Activated effector memory CD4-positive, alpha-beta T cell treated with anti-CD3 and anti-CD28 coated beads, Interleukin-2, amount 50 U/mL, for 16 hours (primary cell): Measurements from ENCODE around the gene DDX54.
A peak's percentile ranks its signal among the peaks of the same experiment; 100 is the strongest.
"Not testable (repeated sequence)": the region's sequence is repeated elsewhere in the genome, so short reads cannot be mapped to it uniquely, and the experiment has no call there.

Source experiments
- DNase-seq: peaks from one replicate; pipeline ENCODE4 v3.0.0-alpha.2; 2020

Gene DDX54

DNA sequence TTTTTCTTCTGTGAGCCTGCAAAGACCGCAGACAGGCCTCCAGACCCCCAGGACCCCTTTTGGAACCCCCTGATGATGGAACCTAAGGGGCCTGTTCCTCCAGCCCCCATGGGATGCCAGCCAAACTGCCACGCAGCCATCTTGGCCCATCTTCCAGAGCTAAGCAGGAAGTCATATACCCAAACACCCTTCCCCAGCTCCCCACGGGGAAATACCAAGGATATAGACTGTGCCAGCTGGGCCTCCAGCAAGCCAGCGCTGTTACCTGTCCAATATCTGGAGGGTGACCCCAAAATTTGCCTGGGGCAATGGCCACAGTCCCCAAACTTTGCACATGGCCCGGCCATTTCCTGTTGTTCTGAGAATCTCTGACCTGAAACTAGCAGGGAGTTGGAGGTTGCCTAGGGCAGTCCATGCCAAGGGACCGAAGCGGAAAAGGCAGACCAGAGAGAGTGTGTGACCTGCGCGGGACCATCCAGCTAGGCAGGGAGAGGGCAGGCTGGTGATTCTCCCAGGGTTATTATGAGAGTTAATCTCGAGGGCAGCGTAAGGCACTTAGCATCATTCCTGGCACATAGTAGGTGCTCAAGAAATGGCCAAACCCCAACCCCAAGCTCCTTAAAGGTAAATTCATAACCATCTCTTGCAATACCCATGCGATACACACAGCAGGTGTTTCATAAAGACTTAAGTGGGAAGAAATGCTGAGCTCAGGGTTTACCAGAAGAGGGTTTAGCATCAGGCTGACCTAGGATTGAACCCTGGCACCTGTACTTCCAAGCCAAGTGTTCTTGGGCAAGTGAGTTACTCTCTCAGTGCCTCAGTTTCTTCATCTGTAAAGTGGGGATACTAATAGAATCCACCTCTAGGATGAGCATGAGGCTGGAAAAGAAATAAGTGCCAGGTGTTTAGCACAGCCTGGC, 47.2 kb downstream of the DDX54 start:
- no peak for DNase-seq

DNA sequence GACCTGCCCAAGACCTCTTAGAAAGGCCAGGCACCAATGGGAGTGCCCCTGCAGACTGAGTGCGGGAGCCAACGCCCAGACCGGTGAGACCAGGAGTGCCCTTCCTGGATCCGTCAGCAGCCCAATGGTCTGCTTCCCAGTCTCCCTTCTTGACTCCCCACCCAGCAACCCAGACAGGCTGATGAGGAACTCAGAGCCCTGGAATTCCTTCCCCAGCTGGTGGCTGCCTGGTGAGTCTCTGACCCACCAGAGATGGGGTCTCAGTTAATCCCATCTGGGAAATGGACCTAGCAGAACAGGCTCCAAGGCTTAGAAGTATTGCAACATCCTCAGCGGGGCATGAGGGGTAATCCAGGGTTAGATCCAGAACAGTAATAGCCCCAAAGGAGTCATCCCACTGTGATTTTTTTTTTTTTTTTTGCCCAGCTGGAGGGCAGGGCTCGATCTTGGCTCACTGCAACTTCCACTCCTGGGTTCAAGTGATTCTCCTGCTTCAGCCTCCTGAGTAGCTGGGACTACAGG, 48.2 kb downstream of the DDX54 start:
- no peak for DNase-seq

- DNase-seq: peak; percentile 79
These were observed 48.9 kb downstream of the DDX54 start for GRCh38 chr12:113136128-113136989.

DNA sequence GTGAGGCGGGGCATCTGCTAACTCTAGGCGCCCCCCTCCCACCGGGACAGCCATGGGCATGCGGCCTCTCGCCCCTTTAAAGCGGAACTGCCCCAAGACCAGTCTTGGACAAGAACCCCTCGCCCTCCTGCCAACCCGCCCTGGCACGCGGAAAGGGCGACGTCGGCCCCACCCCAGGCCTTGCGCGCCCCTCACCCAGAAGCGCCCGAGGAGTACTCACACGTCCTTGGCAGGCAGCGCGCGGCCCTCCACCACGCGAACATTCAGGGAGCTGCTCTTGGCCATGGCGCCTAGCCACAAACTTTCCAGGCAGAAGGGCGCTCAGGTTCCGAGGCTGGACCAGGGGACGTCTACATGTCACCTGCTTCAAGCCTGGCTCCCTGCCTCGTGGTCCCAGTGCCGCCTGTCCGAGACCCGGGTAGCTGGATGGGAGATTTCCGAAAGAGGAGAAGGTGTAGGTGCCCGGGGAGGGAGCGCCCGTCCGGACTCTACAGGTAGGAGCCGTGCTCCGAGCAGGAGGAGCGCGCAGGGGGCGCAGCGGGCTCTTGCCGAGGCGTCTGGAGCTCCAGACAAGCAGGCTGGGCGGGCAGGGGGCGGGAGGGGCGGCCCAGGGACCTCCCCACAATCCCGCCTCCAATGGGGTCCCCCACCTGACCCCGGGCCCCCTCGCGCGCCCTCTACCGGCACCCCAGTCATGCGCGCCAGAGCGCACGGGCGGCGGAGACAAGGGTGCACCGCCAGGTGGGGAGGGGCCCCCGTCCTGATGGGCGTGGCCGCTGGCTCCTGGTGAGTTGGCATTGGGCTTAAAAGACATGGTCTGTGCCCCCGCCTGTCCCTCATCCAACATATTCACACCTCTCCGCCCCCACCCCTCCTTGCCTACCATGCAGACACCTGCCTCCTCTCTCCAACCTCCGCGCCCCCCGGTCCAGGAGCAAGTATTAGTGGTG, 49.8 kb downstream of the DDX54 start, which contains the start of gene RASAL1:
Gene RASAL1 (minus strand): TSS at position 584 of the 950 bp plus-strand sequence. CDS start 299 bp downstream, at position 285.
- peak; percentile 90 for DNase-seq

DNA sequence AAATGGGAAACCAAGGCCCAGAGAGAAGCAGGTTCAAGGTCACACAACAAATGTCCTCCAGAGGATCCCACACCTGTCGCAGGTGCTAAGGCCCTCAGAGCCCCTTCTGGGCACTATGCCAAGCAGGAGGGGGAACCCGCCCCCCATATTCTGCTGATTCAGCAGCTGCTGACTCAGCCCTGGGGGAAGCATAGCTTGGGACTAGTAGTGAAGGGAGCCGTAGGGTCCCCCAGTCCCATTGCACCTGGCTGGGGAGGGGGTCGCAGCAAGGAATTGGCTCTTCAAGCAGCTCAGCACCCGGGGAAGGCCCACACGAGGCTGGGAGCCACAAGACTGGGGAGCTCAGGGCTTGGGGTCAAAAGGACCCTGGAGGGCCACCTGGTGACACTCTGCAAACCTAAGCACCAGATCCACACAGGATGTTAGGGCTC, 50.7 kb downstream of the DDX54 start:
- no peak for DNase-seq

DNA sequence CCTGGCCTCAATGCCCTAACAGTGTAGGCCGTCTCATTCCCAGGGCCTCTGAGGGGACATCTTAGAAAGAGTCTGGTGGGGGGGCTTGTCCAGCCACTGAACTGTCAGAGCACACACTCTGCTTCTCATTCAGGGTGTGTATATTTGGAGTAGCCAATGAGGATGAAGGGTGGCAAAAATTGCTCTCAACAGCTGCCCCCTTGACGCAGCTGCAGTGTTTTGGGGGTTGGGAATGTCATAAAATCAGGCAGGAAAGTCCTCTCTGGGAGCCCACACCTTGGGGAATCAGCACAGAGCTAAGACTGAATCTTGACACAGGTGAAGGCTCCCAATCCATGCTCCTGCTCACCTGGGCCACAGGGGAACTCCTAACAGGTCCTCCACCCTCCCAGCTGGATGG, 51.2 kb downstream of the DDX54 start:
- DNase-seq: no peak

DNA sequence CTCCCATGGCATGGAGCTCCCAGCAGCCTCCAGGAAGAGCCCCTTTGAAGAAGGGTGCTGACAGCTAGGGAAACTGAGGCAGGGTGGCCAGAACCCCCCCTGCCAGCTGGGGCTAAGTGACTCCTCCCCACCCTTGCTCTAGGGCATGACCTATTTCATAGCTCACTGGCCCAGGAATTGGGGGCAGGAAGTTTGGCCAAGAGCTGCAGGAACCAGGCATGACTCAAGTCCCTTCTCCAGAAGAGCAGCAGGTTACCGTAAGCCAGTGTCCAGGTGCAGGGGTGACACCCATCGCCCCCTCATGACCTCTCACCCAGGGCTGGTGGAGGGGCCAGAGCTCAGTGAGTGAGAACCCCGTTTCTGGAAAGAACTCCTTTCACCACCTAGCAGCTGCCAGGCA, 51.6 kb downstream of the DDX54 start:
- DNase-seq: no peak

DNA sequence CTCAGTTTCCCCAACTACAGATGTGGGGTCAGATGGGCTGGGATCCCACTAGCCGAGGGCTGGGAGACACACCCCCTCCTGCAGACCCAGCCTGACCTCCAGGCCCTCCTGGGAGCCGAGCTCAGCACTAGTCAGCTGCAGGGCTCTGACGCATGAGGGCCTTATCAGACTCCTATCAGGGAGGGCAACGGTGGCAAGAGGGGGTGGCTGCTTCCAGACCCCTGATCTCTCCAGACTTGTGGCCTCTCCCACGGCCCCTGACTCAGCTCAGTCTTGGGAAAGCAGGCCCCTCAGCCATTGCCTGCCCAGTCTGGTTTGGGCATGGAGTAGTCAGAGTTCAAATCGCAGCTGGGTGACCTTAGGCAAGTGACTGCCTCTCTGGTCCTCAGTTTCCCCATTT, 52.2 kb downstream of the DDX54 start:
- no peak for DNase-seq

GRCh38 chr12:113131556-113131955, 53.7 kb downstream of the DDX54 start:
- DNase-seq: no peak

DNA sequence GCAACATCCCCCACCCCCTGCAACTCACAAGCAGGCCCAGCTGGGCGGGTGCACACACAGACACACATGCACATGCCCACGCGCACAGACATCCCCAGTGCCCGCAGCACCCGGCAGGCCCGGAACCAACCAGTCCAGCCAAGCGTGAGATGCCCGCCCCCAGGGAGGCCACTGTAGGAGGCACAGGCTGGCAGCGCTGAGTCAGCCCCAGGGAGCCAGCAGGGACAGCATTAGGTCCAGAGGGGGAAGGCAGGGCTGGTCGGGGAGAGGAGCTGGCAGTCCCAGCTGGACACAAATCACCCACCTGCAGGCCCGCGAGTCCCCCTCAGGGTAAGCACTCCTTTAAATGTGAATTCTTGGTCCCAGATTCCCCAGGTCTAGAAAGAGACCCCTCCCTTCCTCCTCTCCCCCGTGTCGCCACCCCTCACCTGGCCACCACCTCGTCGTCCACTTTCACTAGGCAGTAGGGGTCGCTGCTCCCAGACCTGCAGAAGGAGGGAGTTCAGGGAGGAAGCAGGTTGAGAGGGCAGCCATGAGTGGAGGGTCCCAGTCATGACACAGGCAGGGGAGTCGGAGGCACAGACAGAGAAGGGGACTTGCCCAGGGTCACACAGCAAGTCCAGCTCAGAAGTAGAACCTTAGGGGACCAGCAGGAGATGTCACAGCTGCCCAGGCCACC, 54.7 kb downstream of the DDX54 start:
- DNase-seq: no peak

DNA sequence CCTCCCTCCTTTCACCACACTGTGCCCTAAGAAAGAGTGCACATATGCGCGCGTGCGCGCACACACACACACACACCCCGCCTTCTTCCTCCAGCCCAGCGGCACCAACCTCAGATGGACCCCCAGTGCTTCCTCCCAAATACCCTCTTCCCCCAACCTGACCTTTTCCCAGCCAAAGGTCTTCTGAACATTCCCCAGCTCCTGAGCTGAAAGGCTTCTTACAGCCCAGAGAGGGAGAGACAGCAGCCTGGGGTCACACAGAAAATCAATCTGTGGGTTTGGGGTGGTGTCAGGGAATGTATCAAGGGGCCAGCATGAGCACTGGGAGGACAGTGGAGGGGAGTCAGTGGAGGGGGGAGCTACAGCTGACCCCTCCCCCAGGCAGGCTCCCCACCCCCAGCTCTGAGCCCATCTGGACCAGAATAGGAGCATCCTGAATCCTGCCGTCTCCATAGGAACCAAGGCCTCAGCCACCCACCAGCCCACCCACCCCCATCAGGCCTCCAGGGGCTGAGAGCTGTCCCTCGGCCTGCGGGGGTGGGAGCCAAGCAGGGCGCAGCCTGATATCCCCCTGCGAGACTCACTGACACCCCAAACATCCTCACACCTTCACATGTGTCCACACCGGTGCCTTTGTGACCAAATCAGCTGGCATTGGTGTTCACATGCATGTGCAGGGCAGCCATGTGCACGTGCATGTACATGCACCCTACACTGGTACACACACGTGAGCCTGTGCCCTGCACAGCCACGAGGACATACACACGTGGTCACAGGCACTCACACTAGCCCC, 55.4 kb downstream of the DDX54 start:
- no peak for DNase-seq

GRCh38 chr12:113128802-113129663, 56.2 kb downstream of the DDX54 start:
- DNase-seq: no peak

DNA sequence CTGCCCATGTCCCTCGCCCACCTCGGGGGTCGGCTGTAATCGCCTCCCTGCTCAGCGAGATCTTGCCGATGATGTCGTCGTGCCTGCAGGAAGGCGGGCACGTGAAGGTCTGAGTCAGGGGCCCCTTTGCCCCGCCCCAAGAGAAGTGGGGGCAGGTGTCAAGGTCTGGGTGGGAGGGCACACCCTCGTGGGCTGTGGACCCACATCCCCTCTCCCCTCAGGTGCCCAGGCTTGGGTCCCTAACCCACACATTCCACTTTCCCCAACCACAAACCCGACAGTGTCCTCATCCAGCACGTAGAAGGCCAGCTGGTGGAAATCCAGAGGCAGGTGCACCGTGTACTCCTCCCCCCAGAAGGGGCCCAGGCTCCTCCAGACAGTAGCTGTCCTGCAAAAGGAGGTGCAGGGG, 57.5 kb downstream of the DDX54 start:
- no peak for DNase-seq

DNA sequence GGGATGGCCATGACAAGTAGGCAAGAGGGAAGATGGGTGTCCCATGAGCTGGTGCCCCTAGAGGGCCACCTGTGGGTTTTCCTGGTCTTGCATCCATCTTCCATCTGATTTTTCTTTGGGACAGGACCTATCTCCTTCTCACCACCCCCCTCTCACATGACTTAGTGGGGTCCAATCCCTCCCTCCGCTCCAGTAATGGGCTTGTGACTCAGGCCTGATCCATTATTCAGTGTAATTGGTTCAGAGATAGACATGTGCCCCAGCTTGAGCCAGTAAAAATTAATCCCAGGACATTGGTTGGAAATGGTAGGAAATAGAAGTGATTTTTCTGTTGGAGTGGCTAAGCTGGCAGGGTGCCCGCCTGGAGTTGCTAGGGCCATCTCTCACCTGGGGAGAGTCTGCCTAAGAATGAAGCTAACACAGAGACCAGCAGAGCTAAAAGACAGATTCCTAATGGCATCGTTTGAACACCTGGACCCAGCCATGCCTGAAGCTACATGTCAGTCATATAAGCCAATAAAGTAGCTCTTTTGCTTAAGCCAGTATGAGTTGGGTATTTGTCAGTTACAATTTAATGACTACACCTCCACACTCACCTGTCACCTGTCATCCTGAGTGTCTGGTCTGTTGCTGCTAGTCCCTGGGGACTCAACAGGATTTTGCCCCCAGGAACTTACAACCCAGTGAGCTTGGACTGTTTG, 64.5 kb downstream of the DDX54 start:
- DNase-seq: no peak

DNA sequence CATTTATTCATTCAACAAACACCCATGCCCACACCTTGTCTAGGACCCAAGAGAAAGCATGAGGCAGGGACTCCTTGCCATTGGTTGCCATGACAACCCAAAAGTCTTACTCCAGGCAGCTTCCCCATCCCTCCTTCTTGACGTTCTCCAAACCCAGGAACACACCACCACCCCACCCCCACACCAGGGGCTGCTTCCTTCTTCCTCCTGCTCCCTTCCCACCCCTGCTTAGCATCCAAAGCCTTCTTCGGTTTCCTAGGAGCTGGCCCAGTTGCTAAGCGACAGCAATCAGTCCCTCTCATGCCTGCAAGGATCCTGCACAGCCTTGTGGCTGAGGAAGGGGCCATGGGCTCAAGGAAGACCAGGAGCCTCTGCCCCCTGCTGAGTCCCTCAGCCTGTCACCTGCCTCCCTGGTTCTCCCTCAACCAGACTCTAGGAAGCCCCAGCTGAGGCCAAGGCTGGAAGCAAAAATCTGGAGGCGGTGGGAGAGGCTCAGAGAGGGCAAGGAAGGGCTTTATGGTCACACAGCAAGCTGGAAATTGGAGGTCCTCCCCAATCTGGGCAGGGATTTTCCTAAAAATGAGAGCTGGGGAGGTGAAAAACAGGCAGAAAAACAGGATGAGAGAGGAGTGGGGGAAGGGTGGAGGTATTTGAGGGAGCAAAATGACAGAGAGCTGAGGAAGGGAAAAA, 65.2 kb downstream of the DDX54 start:
- DNase-seq: no peak

GRCh38 chr12:113118142-113118541, 67.1 kb downstream of the DDX54 start:
- DNase-seq: no peak

GRCh38 chr12:113117684-113118083, 67.6 kb downstream of the DDX54 start:
- not testable (repeated sequence) for DNase-seq

DNA sequence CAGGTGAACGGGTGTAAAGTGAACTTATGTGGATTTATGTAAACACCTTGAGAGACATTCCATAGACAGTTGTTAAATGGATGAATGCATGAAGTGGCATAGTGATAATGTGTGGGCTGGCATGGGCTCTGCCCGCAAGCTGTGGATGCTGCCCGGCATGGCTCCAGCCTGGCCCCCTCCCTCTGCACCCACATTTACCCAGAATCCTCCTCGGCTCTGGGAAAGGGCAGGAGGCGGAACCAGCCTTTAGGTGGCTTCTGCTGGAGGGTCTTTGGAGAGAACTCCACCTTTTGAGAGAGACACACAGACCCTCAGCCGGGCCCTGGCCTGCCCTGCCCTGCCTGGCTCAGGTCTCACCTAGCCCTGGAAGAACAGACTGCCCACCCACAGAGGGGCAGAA, 68.4 kb downstream of the DDX54 start:
- DNase-seq: no peak
